Measurements from ENCODE around the gene HNF1B. TPM values are rescaled to one million over a fixed set of nuclear protein-coding genes. Genes with fewer than 3 reads are reported as not detected.

HNF1B gene
- total RNA-seq, 2 experiments from 2014 or later, result not detected

DNA sequence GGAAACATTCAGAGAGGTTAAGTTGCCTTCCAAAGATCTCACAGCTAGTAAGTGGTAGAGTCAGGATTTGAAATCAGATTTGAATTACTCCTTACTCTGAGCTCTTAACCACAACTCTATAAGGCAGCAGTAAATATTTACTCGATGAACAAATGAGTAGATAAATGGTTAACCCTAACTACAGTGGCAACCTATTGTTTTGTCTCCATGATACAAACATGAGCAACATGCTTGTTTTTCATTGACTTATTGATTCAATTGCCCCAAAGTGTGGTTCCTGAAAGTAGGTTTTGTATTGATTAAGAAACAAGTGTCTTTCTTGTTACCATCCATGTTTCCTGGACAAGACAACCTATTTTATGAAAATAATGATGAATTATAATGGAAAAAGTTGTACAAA lies 66.8 kb downstream of the HNF1B start:
- H3K27ac Mint-ChIP-seq, result no peak overlapping the region

DNA sequence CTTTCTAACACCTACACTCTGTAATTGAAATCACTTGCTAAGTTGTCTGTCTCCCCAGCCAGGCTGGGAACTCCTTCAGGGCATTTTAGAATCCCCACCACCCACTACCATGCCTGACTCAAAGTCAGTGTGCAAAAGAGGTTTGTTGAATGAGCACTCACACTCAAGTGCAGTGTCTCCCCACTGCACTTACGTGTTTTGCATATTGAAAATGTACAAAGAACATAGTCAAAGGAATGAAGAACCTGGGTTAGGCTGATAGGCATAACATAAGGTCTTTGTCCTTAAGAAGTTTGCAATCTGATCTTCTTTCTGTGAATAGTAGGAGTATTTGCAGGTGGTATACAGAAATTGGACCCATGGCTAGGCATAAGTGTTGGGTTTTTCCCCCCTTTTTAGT lies 67.8 kb downstream of the HNF1B start:
- POLR2A ChIA-PET, result no interaction called here

More for the DNA sequence above, 66.8 kb downstream of the HNF1B start:
- DNase-seq (no peak), ATAC-seq (no peak)
- Mint-ChIP-seq H3K9me3 (ENCODE audit: insufficient read depth) (no peaks in the 10 kb centered on the region), H3K4me3 (no peak overlapping the region), H3K36me3 (ENCODE audit: low read depth) (no peaks in the 10 kb centered on the region), H3K27me3 (ENCODE audit: low read depth) (peaks cover 13% of the 10 kb centered on the region), H3K4me1 (ENCODE audit: low read depth) (peaks cover 5% of the 10 kb centered on the region)
- CTCF ChIA-PET, result no interaction called here
- POLR2A ChIA-PET, result no interaction called here

DNA sequence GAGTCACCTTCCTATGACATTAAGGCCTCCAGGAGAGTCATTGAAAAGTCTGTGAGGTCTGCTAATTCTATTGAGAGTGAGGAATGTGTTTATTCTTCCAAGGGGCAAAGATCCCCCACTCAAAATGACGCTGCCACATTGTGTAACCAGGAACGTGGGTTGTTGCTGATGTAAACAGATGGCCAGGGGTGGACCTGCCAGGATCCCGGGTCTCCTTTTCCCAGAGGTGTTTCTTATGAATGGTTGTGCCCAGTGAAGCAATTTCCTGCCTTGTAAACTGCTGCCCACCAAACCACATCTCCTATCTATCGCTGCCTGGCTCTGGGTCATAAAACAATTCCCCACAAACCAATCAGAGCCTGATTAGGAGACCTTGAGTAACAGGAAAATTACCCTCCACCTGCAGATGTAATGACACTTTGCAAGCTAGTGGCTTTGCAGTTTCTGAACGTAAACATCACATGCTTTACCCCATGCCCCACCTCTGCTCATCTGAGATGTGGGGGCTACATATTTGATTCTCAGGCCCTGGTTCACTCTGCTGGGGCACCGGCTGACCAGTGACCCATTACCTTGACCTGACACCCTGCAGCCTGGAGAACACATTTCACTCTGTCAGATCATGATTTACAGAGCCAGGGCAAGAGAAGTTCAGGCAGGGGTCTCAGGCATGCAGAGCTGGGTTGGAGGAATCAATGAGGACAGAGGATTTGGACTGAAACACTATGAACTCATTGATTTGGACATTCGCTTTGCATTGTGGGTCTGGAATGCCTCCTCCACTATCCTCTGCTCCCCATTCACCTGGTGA lies 68.5 kb downstream of the HNF1B start:
- no peak for ATAC-seq
- H3K4me3 Mint-ChIP-seq, result no peak overlapping the region
- peaks cover 13% of the 10 kb centered on the region for H3K27me3 Mint-ChIP-seq (ENCODE audit: low read depth)
- ChIA-PET POLR2A (no interaction called here), CTCF (interaction anchor here (1.2 kb wide), 1 partner anchor 140 kb away, joined by 3 read pairs; no protein-coding TSS in a partner anchor)
- H3K9me3 Mint-ChIP-seq (ENCODE audit: insufficient read depth), result no peaks in the 10 kb centered on the region
- no peak overlapping the region for H3K27ac Mint-ChIP-seq
- peaks cover 4% of the 10 kb centered on the region for H3K4me1 Mint-ChIP-seq (ENCODE audit: low read depth)
- DNase-seq, result no peak
- no peaks in the 10 kb centered on the region for H3K36me3 Mint-ChIP-seq (ENCODE audit: low read depth)

More for the DNA sequence above, 67.8 kb downstream of the HNF1B start:
- no peaks in the 10 kb centered on the region for H3K9me3 Mint-ChIP-seq (ENCODE audit: insufficient read depth)
- H3K27me3 Mint-ChIP-seq (ENCODE audit: low read depth), result peaks cover 13% of the 10 kb centered on the region
- DNase-seq (no peak), ATAC-seq (no peak)
- no peak overlapping the region for H3K4me3 Mint-ChIP-seq
- CTCF ChIA-PET, result no interaction called here
- no peaks in the 10 kb centered on the region for H3K36me3 Mint-ChIP-seq (ENCODE audit: low read depth)
- H3K4me1 Mint-ChIP-seq (ENCODE audit: low read depth), result peaks cover 5% of the 10 kb centered on the region
- no peak overlapping the region for H3K27ac Mint-ChIP-seq

GRCh38 chr17:37674511-37674910 lies 70.3 kb downstream of the HNF1B start:
- Mint-ChIP-seq H3K27ac (no peak overlapping the region), H3K9me3 (ENCODE audit: insufficient read depth) (no peaks in the 10 kb centered on the region), H3K36me3 (ENCODE audit: low read depth) (no peaks in the 10 kb centered on the region), H3K4me3 (no peak overlapping the region), H3K27me3 (ENCODE audit: low read depth) (peaks cover 13% of the 10 kb centered on the region), H3K4me1 (ENCODE audit: low read depth) (peaks cover 4% of the 10 kb centered on the region)
- ChIA-PET POLR2A (no interaction called here), CTCF (no interaction called here)
- ATAC-seq, result no peak
- no peak for DNase-seq

GRCh38 chr17:37673386-37673785 lies 71.5 kb downstream of the HNF1B start:
- no peaks in the 10 kb centered on the region for H3K9me3 Mint-ChIP-seq (ENCODE audit: insufficient read depth)

GRCh38 chr17:37672548-37673078 lies 72.2 kb downstream of the HNF1B start:
- H3K4me1 Mint-ChIP-seq (ENCODE audit: low read depth), result peaks cover 4% of the 10 kb centered on the region
- DNase-seq (no peak), ATAC-seq (no peak)
- peaks cover 8% of the 10 kb centered on the region for H3K27me3 Mint-ChIP-seq (ENCODE audit: low read depth)
- ChIA-PET POLR2A (no interaction called here), CTCF (interaction anchor here (1.0 to 1.2 kb wide), 2 partner anchors 10 to 14 kb away, joined by 3 read pairs; no protein-coding TSS in a partner anchor)
- H3K27ac Mint-ChIP-seq, result no peak overlapping the region
- H3K36me3 Mint-ChIP-seq (ENCODE audit: low read depth), result no peaks in the 10 kb centered on the region
- no peak overlapping the region for H3K4me3 Mint-ChIP-seq
- H3K9me3 Mint-ChIP-seq (ENCODE audit: insufficient read depth), result no peaks in the 10 kb centered on the region

More at GRCh38 chr17:37673386-37673785, 71.5 kb downstream of the HNF1B start:
- Mint-ChIP-seq H3K27me3 (ENCODE audit: low read depth) (peaks cover 11% of the 10 kb centered on the region), H3K36me3 (ENCODE audit: low read depth) (no peaks in the 10 kb centered on the region), H3K4me3 (no peak overlapping the region), H3K27ac (no peak overlapping the region), H3K4me1 (ENCODE audit: low read depth) (peaks cover 4% of the 10 kb centered on the region)
- no peak for ATAC-seq
- ChIA-PET POLR2A (no interaction called here), CTCF (no interaction called here)
- DNase-seq, result no peak

GRCh38 chr17:37671824-37672547 lies 72.9 kb downstream of the HNF1B start:
- Mint-ChIP-seq H3K36me3 (ENCODE audit: low read depth) (no peaks in the 10 kb centered on the region), H3K27me3 (ENCODE audit: low read depth) (peaks cover 8% of the 10 kb centered on the region), H3K27ac (no peak overlapping the region), H3K4me3 (no peak overlapping the region), H3K9me3 (ENCODE audit: insufficient read depth) (no peaks in the 10 kb centered on the region), H3K4me1 (ENCODE audit: low read depth) (peaks cover 4% of the 10 kb centered on the region)
- ChIA-PET POLR2A (no interaction called here), CTCF (interaction anchor here (1.0 to 1.2 kb wide), 3 partner anchors 9 to 120 kb away, joined by 3 read pairs; no protein-coding TSS in a partner anchor)
- ATAC-seq (no peak), DNase-seq (no peak)

DNA sequence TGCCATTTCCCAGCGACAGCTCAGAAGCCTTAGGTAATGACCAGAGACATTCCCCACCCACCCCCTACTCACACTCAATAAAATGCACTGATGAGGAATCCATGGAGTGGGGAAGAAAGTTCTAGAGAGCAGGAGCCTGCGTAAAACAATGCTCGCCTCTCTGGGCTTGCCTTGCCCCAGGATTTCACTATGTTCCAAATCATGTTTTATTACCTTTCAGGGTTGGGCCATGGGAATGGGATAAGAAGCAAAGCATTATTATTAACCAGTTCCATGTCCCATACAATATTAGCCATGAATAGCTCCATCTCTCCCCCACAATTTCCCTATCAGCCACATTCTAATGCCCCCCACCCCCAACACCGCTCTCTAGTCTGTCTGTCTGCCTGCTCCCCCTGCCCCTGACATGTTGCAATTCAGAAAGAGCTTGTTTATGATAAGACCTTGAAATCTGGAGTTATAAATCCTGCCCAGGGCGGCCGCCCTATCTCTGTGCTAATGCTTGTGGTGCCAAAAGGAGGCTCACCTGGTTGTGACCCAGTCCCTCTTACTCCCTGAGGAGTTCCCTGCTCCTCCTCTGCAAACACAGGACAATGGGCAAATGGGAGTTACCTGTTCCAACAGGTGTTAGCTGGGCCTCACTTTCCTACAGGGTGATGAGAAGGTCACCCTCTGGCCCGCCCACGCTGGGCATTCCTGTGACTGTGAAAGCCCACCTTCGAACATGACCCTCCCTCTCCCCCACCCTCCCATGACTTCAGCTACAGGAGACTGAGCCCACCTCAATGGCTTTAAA lies 73.6 kb downstream of the HNF1B start:
- ATAC-seq (no peak), DNase-seq (no peak)
- H3K36me3 Mint-ChIP-seq (ENCODE audit: low read depth), result no peaks in the 10 kb centered on the region
- peaks cover 1% of the 10 kb centered on the region for H3K4me1 Mint-ChIP-seq (ENCODE audit: low read depth)
- no peak overlapping the region for H3K27ac Mint-ChIP-seq
- POLR2A ChIA-PET, result no interaction called here
- CTCF ChIA-PET, result interaction anchor here (1.0 kb wide), 1 partner anchor 121 kb away, joined by 3 read pairs; no protein-coding TSS in a partner anchor
- H3K9me3 Mint-ChIP-seq (ENCODE audit: insufficient read depth), result no peaks in the 10 kb centered on the region
- H3K4me3 Mint-ChIP-seq, result no peak overlapping the region
- H3K27me3 Mint-ChIP-seq (ENCODE audit: low read depth), result peaks cover under 1% of the 10 kb centered on the region

- no peaks in the 10 kb centered on the region for H3K9me3 Mint-ChIP-seq (ENCODE audit: insufficient read depth)
- POLR2A ChIA-PET, result no interaction called here
- H3K4me3 Mint-ChIP-seq, result no peak overlapping the region
- H3K27me3 Mint-ChIP-seq (ENCODE audit: low read depth), result no peaks in the 10 kb centered on the region
- H3K36me3 Mint-ChIP-seq (ENCODE audit: low read depth), result no peaks in the 10 kb centered on the region
- H3K4me1 Mint-ChIP-seq (ENCODE audit: low read depth), result no peaks in the 10 kb centered on the region
- DNase-seq (no peak), ATAC-seq (no peak)
- CTCF ChIA-PET, result no interaction called here
- no peak overlapping the region for H3K27ac Mint-ChIP-seq
Measured at GRCh38 chr17:37667039-37667438, 77.8 kb downstream of the HNF1B start.

DNA sequence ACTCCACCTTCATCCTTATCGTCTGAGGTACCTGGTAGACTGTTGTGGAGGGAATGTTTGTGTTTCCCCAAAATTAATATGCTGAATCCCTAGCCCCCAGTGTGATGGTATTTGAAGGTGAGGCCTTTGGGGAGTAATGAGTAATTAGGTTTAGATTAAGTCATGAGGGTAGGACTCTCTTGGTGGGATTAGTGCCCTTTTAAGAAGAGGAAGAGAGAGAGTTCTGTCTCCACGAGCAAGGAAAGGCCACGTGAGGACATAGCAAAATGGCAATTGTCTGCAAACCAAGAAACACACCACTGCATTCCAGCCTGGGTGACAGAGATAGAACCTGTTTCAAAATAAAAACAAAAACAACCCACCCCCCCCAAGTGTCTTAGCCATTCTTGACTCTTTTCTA lies 80.6 kb downstream of the HNF1B start:
- no peak overlapping the region for H3K4me3 Mint-ChIP-seq
- H3K27ac Mint-ChIP-seq, result no peak overlapping the region
- ATAC-seq (no peak), DNase-seq (no peak)
- no peaks in the 10 kb centered on the region for H3K36me3 Mint-ChIP-seq (ENCODE audit: low read depth)
- no peaks in the 10 kb centered on the region for H3K4me1 Mint-ChIP-seq (ENCODE audit: low read depth)
- no peaks in the 10 kb centered on the region for H3K9me3 Mint-ChIP-seq (ENCODE audit: insufficient read depth)
- ChIA-PET CTCF (no interaction called here), POLR2A (no interaction called here)
- peaks cover 4% of the 10 kb centered on the region for H3K27me3 Mint-ChIP-seq (ENCODE audit: low read depth)

DNA sequence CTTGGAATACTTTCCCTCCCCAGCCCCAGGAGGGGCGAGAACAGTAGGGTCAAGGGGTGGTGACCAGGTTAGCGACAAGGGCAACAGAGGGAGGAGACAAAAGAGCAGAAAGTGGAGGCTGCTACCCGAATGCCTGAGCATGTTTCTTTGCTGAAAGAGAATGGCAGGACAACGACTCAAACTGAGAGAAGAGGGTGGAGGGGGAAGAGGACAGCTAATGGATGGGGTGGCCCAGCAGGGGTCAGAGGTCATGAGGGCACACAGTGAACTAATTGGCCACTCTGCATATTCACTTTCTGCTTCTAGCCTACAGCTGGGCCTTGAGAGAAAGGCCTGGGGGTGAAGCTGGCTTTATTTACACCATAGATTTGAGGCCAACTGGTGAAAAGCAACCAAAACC lies 82.5 kb downstream of the HNF1B start:
- Mint-ChIP-seq H3K36me3 (ENCODE audit: low read depth) (no peaks in the 10 kb centered on the region), H3K9me3 (ENCODE audit: insufficient read depth) (no peaks in the 10 kb centered on the region), H3K27me3 (ENCODE audit: low read depth) (peaks cover 4% of the 10 kb centered on the region), H3K4me1 (ENCODE audit: low read depth) (no peaks in the 10 kb centered on the region), H3K27ac (no peak overlapping the region), H3K4me3 (no peak overlapping the region)
- POLR2A ChIA-PET, result no interaction called here
- DNase-seq, result no peak
- ATAC-seq, result no peak
- CTCF ChIA-PET, result interaction anchor here (0.8 to 1.3 kb wide), 3 partner anchors 10 to 53 kb away, joined by 3 to 6 read pairs (median 4); partner anchors contain the start of gene SYNRG
